Neural cell (in vitro differentiated cells): ENCODE data around the gene GLS.

Source experiments
- CTCF ChIP-seq: fragments of 450-650 bp; IDR thresholded peaks from 2 replicates; pipeline ENCODE4 v1.5.1; 2014; ENCODE audit warnings: antibody characterized with exemption, mild to moderate bottlenecking, moderate library complexity; ENCODE audit not compliant: poor library complexity, severe bottlenecking
- EP300 ChIP-seq: fragments of 450-650 bp; conservative IDR thresholded peaks from 2 replicates; pipeline ENCODE4 v1.6.1; 2014; ENCODE audit warnings: antibody characterized with exemption, mild to moderate bottlenecking, moderate library complexity; ENCODE audit not compliant: poor library complexity, severe bottlenecking
- EZH2 ChIP-seq: fragments of 200-600, 300-800 bp; shearing (Covaris generic), sonication (generic); IDR thresholded peaks from 2 replicates; pipeline ENCODE4 v1.6.1; 2014; ENCODE audit warnings: antibody characterized with exemption, low read length, borderline replicate concordance, mild to moderate bottlenecking; ENCODE audit not compliant: insufficient read depth, poor library complexity, severe bottlenecking
- POLR2AphosphoS5 ChIP-seq: IDR thresholded peaks from 2 replicates; pipeline ENCODE4 v1.6.1; 2012
- RAD21 ChIP-seq: fragments of 450-650 bp; conservative IDR thresholded peaks from 2 replicates; pipeline ENCODE4 v1.6.1; 2014; ENCODE audit warnings: antibody characterized with exemption, mild to moderate bottlenecking, moderate library complexity
- SMC3 ChIP-seq: fragments of 450-650 bp; conservative IDR thresholded peaks from 2 replicates; pipeline ENCODE4 v1.6.1; 2014; ENCODE audit warnings: antibody characterized with exemption, mild to moderate bottlenecking, moderate library complexity; ENCODE audit not compliant: poor library complexity
- TAF1 ChIP-seq: IDR thresholded peaks from 2 replicates; pipeline ENCODE4 v1.6.1; 2012; ENCODE audit warnings: low read depth

GRCh38 chr2:190887089-190887488 lies 6.5 kb downstream of the GLS start:
- TF ChIP-seq CTCF, result no peak
- no peak for TF ChIP-seq POLR2AphosphoS5
- TF ChIP-seq EZH2, result no peak
- TF ChIP-seq RAD21, result no peak
- no peak for TF ChIP-seq SMC3
- TF ChIP-seq EP300, result no peak
- TF ChIP-seq TAF1, result no peak
